SKM-1 treated with dmso at 0.1 percent for 144 hours (cell line): Measurements from ENCODE around the gene ATXN7L3.
"Not testable (repeated sequence)": the region's sequence is repeated elsewhere in the genome, so short reads cannot be mapped to it uniquely, and the experiment has no call there.

Experiments used
- DNase-seq: peaks from one replicate; lab custom pipeline; 2025; ENCODE audit not compliant: unreplicated experiment; lab: John Stamatoyannopoulos, UW

The ATXN7L3 gene

DNA sequence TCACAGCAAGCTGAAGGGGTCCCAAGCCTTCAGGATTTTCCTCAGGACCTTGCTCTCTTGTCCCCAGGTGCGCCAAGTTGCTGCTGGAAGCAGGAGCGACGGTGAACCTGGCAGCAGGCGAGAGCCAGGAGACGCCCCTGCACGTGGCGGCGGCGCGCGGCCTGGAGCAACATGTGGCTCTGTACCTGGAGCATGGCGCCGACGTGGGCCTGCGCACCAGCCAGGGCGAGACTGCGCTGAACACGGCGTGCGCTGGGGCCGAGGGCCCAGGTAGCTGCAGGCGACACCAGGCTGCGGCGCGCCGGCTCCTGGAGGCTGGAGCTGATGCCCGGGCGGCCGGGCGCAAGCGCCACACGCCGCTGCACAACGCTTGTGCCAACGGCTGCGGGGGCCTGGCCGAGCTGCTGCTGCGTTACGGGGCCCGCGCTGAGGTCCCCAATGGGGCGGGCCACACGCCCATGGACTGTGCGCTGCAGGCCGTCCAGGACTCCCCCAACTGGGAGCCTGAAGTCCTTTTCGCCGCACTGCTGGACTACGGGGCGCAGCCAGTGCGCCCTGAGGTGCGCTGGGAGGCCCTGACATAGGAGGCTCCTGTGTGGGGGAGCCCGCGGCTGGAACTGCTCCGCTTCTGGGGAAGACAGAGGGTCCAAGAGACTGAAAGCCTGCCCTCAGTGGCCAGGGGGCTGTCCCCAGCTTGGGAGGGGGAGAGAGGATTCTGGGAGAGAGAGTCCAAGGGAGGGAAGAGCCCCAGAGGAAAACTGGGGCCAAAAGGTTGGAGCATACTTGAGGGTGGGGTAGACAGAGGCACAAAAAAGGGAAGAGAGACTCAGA, 22.8 kb downstream of the ATXN7L3 start:
- DNase-seq: no peak

DNA sequence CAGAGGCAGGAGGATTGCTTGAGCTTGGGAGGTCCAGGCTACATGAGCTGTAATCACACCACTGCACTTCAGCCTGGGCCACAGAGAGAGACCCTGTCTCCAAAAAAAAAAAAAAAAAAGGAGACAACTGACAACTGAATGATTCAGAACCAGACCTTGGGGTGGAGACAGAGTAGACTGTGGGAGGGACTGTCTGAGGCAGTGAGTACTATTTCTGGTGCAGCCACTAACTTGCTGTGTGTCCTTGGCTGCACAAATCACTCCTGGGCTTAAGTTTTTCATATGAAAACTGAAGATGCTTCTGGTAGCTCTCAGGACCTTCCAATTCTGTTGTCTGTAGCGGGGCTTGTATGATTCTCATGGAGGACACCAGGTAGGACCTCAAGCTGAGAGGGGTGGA, 23.4 kb downstream of the ATXN7L3 start:
- DNase-seq: no peak

DNA sequence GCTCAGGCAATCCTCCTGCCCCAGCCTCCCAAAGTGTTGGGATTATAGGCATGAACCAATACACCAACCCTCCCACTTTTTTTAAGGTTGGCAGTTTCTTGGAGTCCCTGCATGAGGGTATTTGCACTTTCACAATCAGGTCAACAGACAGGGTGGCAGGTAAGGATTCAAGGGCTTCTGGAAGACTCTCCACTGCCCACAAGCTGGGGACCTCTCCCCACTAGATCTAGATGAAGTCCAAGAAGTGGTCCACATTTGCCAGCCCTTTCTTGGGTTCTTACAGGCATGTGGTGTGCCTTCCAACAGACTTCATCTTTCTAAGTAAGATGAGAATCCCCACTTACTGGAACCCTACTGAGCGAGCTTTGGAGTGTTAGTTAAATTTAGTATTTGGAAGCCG, 25.3 kb downstream of the ATXN7L3 start:
- no peak for DNase-seq

DNA sequence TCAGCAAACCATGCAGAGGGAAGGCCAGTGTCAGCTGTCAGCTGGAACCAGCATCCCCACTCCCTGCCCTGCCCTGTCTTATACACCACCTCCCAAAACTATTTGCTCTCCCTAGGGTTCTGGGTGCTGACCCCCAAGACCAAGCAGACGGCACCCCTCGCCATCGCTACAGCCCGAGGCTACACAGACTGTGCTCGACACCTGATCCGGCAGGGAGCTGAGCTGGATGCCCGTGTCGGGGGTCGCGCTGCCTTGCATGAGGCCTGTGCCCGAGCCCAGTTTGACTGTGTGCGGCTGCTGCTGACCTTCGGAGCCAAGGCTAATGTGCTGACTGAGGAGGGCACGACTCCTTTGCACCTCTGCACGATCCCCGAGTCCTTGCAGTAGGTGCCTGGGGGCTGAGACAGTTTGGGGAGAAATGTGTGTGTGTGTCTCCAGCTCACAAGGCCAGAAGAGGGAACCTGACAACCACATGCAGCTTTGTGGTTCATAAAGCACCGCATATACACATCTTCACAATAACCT, 27.7 kb downstream of the ATXN7L3 start:
- DNase-seq: no peak

DNA sequence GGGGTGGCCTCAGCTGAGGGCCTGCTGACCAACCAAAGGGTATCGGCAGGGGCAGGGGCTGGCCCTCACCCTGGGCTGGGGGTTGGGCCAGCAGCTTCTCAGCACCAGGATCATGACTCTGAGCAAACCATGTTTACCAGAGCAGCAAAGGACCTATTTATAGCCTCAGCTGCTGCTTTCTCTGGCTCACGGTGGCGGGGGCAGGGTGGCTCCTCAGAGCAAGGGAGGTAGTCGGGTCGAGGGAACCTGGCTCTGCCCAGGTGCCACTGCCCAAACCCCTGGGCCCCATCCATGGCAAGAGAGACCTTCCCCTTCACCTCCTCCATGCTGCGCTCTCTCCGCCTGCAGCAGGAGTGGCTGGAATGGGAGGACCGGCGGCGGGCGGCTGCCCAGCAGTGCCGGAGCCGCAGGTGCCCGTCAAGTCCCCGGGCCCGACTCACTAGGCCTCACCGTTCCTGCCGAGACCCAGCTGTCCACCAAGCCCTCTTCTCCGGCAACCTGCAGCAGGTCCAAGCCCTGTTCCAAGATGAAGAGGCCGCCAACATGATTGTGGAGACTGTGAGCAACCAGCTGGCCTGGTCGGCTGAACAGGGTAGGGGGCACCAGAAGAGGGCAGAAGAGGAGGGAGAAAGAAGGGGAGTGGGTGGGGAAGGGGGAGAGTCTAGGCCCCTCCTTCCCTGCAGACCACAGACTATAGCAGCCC, 29.0 kb downstream of the ATXN7L3 start, which contains the start of gene ASB16:
ASB16 (plus strand) TSS at position 206 of the 703 bp plus-strand sequence; CDS start at position 292, 86 bp downstream.
- no peak for DNase-seq

DNA sequence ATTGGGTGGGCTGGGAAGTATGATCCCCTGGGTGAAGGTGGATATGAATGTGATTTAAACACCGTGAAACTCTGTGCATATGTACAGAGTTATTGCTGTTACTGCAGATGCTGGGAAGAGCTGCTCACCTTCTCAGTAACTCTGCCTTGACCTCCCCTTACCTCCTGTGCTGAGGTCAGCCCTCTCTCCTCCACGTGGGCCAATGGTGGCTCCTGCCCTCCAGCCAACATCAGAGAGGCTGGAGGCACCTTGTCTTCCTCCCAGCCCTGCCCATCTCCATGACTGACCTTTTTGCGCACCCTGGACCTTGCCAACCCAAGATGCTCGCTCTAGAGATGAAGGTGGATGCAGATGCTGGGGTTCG, 29.6 kb downstream of the ATXN7L3 start:
- DNase-seq: no peak

DNA sequence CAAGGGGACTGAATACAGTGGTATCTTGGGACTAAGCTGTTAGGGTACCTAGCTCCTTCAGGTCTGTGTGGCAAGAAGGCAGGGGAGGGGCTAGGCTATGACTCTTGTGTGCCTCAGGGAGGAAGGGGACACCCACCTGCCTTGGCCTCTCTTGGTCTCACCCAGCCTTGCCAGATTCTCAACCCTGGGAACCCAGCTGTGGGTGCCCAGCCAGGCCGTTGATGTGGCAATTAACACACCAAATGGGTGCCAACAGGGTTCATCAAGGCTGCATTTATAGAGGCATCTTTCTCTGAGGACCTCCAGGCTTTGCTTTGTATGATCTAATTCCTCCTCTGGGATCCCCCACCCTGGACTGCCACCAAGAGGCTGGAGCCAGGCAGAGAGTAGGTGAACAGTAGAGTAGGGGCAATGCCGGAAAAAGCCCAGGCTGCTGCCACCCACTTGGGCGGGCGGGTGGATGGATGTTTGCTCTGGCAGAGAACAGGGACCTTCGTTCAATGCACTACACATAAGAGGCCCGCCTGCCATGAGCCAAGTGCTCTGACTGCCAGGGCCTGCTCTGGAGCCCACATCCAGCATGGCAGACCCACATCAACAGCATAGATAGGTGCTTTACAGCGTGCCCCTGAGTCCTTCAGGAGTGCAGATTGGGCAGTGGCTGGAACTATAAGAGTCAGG, 32.4 kb downstream of the ATXN7L3 start:
- no peak for DNase-seq

DNA sequence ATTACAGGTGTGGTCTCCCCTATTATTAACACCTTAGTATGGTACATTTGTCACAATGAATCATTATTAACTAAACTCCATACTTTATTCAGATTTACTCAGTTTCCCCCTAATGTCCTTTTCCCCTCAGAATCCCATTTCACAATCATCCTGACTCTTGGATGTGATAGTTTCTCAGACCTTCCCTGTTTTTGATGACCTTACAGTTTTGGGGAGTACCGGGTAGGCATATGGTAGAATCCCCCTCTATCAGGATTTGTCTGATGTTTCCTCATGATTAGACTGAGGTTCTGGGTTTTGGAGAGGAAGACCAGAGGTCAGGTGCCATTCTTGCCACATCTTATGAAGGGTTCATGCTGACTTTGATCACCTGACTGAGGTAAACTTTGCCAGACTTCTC, 35.2 kb downstream of the ATXN7L3 start:
- no peak for DNase-seq

DNA sequence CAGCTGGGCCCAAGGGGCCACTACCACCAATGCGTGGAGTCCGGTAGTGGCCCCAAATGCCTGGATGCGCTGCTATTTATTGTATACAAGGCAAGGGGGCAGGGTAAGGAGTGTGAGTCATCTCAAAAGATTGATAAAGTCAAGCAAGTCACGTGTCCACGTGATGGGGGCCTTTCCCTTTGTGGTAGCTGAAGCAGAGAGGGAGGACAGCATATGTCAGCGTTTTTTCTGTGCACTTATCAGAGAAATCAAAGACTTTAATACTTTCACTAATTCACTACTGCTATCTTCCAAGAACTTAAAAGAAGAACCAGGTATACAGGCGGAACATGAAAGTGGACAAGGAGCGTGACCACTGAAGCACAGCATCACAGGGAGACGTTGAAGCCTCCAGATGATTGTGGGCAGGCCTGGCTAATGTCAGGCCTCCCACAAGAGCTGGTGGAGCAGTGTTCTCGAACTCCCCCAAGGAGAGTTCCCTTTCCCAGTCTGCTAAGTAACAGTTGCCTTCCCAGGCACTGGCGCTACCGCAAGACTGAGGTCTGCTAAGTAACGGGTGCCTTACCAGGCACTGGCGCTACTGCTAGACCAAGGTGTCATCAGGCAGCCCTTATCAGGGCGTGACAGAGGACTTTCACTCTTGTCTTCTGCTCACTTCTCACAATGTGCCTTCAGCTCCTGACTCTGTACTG, 40.0 kb downstream of the ATXN7L3 start:
- DNase-seq: no peak

DNA sequence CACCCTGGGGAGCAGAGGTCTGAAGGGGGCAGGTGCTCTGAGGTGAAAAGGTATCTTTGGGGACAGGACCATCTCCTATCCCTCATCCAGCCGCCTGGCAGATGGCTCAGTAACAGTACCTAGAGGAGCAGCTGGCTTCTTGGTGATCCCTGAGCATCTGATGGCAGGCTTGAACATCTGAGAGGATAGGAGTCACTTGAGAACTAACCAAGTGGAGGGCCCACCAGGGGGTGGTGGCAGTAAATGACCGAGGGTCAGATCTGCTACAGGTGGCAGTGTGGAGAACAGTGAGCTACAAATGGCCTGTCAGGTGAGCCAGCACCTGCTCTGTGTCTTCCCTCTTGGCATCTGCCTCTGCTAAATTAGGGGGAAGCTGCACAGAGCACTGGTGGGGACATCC, 44.2 kb downstream of the ATXN7L3 start:
- no peak for DNase-seq

DNA sequence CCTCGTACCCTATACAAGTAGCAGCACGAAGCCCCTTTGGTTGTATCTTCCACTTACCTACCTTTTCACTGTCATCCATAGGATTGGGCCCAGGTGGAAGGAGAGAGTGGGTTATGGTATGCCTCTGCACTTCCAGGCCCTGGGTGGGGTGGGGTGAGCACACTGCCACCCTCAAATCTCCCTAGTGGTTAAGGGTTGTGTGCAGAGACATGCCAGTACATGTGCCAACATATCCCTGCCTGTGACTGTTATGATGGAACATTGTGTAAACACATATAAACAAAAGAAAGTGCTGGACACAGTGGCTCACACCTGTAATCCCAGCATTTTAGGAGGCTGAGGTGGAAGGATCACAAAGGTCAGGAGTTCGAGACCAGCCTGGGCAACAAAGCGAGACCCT, 46.8 kb downstream of the ATXN7L3 start:
- no peak for DNase-seq

DNA sequence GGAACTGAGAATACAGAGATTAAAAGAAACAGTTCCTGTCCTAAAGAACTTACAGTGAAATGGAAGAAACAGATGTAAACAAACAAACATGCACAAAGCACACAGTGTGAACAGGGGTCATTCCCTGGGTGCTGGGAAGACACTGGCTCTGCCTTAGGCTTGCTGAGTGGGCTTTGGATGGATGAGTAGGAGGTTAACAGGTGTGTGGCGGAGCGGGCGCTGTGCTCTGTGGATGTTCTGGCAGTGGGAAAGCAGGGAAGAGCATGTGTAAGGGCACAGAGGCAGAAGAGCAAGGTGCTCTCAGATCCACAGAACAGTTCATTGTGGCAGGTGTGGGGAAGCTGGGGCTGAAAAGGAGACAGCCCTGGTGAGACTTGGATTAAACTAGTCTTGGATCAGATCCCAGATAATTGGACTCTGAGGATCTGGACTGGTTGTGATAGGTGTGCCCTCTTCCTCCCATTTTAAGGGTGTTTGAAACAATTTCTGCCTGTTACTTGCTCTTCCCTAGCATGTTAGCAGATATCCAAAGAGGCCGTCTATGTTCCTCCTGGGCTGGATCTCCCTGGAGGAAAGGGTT, 49.8 kb downstream of the ATXN7L3 start:
- no peak for DNase-seq

DNA sequence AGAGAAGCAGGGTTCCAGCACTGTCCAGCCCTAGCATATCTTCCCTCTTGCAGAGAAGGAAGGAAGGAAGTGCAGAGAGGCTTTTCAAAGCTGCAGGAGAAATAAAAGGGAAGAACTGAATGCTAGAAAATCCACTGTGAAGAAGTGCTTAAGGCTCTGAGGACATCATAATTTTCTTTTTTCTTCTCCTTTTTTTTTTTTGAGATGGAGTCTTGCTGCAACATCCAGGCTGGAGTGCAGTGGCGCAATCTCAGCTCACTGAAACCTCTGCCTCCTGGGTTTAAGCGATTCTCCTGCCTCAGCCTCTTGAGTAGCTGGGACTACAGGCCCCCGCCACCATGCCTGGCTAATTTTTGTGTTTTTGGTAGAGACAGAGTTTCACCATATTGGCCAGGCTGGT, 50.6 kb downstream of the ATXN7L3 start:
- DNase-seq: peak; percentile 49

DNA sequence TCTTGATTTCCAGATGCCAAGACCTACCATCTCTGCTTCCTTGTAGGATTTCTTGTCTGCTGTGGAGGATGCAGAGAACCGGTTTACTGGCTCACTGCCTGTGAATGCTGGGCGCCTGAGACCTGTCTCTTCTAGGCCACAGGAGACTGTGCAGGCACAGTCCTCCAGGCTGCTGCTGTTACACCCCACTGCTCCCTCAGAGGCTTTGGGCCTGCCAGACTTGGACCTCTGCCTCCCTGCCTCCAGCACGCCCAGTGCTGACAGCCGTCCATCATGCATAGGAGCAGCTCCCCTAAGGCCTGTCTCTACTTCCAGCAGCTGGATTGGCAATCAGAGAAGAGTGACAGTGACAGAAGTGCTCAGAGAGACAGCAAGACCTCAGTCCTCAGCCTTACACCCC, 51.9 kb downstream of the ATXN7L3 start:
- no peak for DNase-seq

DNA sequence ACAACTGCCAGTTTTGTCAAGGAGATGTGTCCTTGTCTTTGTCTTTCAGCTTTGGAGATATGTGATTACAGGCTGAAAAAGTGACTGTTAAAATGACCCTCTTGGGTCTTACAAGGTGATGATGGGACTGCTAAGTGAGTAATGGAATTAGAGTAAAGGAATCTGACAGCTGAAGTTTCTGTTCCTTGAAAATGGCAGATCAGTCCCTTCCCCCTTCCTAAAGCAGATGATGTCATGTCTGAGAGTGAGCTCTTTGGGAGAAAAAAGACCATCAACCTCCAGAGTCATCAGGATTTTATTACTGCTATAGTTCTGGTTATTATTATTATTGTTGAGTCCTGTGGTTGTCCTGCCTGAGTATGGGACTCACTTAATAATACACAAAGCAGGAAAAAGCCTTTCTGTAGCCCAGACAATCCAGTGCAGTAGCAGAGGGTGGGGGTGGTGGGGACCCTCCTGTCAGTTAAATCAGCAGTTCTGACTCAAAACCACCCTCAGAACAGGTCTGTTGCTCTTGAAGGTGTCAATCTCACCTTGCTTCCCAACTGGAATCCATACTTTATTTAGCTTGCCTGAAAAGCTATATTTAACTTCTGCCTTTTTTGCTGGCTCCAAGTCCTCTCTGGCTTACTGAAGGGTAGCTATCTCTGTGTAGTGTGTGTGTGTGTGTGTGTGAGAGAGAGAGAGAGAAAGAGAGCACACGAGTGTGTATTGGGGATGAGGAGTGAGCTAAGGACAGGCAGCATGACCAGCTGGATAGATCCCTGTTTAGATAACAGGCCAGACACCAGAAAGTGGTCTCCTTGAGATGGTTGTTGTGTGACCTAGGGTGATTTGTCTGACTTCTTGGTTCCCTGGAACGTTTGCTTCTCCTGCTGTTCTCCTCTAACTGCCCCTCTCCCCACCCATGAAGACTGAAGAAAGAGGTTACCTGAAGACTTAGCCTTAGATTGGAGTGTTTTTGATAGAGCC, 53.0 kb downstream of the ATXN7L3 start:
- no peak for DNase-seq

DNA sequence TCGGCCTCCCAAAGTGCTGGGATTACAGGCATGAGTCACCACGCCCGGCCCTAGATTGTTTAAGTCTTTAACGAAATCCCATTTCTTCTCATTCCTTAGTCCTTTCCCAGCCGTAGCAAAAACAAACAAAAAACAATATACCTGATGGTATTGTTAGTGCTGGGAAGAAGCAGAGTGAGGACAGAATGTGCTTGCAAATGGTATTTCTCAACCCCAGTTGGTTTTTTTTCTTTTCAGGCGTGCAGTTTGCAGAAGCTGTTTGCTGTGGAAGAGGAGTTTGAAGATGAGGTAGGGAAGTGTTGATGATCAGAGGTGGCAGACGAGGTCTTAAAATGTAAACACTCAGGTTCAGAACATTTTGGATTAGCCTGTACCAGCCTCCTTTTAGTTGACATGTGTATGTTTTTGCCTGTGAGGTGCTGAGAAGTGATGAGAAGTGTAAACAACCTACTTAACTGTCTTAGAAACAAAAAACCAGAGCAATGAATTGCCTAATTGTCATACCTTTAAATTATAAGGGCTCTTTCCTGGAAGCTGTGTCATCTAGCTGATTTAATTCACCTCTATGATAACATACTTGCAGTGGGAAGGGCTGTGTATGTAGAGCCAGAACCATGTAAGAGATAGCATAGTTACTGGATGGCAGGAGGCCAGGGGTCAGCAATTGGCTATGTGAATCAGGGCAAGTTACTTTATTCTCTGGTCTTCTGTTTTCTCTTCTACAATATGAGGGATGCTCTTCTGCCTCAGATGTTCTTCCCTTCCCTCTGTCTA, 54.5 kb downstream of the ATXN7L3 start:
- no peak for DNase-seq

DNA sequence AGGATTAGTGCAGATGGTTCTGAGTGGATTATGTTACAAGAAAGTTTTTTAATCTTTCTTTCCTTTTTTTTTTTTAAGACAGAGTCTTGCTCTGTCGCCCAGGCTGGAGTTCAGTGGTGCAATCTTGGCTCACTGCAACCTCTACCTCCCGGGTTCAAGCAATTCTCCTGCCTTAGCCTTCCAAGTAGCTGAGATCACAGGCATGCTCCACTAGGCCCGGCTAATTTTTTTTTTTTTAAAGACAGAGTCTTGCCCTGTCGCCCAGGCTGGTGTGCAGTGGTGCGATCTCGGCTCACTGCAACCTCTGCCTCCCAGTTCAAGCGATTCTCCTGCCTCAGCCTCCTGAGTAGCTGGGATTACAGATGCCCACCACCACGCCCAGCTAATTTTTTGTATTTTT, 55.8 kb downstream of the ATXN7L3 start:
- DNase-seq: not testable (repeated sequence)
